A549 (cell line): ENCODE data around the gene GOT1. TPM values are rescaled to one million over a fixed set of nuclear protein-coding genes. Genes with fewer than 3 reads are reported as not detected.

Experiments
- ATAC-seq, 2 experiments: fragments of 200-7000 bp in 1 of 2; fragments of >200 bp in 1 of 2; cut with Nextera tagmentation in 1 of 2; cut with Tn5 transposase in 1 of 2; 3 replicates each; pipeline versions ENCODE4 v1.8.0 to v1.9.1; 2018 to 2020; ENCODE audit warnings: mild to moderate bottlenecking in 1 of 2, moderate library complexity in 1 of 2
- CTCF ChIA-PET: fragments of 300-600 bp; sonication (Branson Sonifier 250); formaldehyde crosslinking; extraction: SDS; loops from one replicate; lab custom pipeline; 2021; ENCODE audit warnings: antibody characterized with exemption, inconsistent platforms; lab: Yijun Ruan, JAX
- POLR2A ChIA-PET: fragments of 350-600 bp; formaldehyde crosslinking; extraction: SDS; loops from one replicate; lab custom pipeline; 2021; ENCODE audit warnings: antibody characterized with exemption, inconsistent platforms; lab: Yijun Ruan, JAX
- DNase-seq, 2 experiments: peaks; one replicate each; pipeline versions ENCODE4 v3.0.0 to v3.0.0-alpha.2; 2011 to 2016; ENCODE audit warnings: low read depth in 1 of 2, low spot score in 1 of 2
- FAIRE-seq: peaks from 2 replicates; lab custom pipeline; 2011; peaks lifted over from hg19 to GRCh38; lab: Jason Lieb, UNC
- H3K27ac ChIP-seq, 2 experiments: fragments of >200 bp; sonication (Bioruptor Twin); formaldehyde crosslinking; 3 replicates each; pipeline ENCODE4 v1.5.1; 2016 to 2017
- H3K4me1 ChIP-seq: fragments of >200 bp; sonication (Bioruptor Twin); formaldehyde crosslinking; 3 replicates; pipeline ENCODE4 v1.6.1; 2016
- H3K4me2 ChIP-seq: fragments of >200 bp; sonication (Bioruptor Twin); formaldehyde crosslinking; 3 replicates; pipeline ENCODE4 v1.6.1; 2016
- H3K4me3 ChIP-seq: fragments of >200 bp; sonication (Bioruptor Twin); formaldehyde crosslinking; 3 replicates; pipeline ENCODE4 v1.5.1; 2016
- H3K9me3 ChIP-seq: fragments of >200 bp; sonication (Bioruptor Twin); formaldehyde crosslinking; 3 replicates; pipeline ENCODE4 v1.6.1; 2016
- CBX2 ChIP-seq: fragments of 200-600 bp; sonication (generic); IDR thresholded peaks from 2 replicates; pipeline ENCODE4 v1.6.1; 2016; ENCODE audit warnings: low read depth, mild to moderate bottlenecking, borderline replicate concordance
- CEBPB ChIP-seq, 2 experiments: fragments of >200 bp in 1 of 2; sonication (Bioruptor Twin) in 1 of 2; formaldehyde crosslinking in 1 of 2; IDR thresholded peaks; 2 replicates each; pipeline ENCODE4 v1.6.1; 2012 to 2016
- CHD4 ChIP-seq: fragments of 200-600 bp; sonication (generic); IDR thresholded peaks from 2 replicates; pipeline ENCODE4 v1.6.1; 2016; ENCODE audit warnings: antibody characterized with exemption, mild to moderate bottlenecking, borderline replicate concordance
- E2F6 ChIP-seq: IDR thresholded peaks from 2 replicates; pipeline ENCODE4 v1.6.1; 2012; ENCODE audit warnings: low read depth, borderline replicate concordance
- EHF ChIP-seq: fragments of 250-450 bp; sonication (Bioruptor Pico); IDR thresholded peaks from 2 replicates; pipeline ENCODE4 v1.5.0; 2020; ENCODE audit warnings: mild to moderate bottlenecking
- FOSB ChIP-seq: fragments of 250-450 bp; sonication (Bioruptor Pico); IDR thresholded peaks from 2 replicates; pipeline ENCODE4 v1.5.0; 2020; ENCODE audit warnings: mild to moderate bottlenecking, moderate library complexity
- FOSL2 ChIP-seq, 2 experiments: fragments of 450-650 bp in 1 of 2; fragments of >200 bp in 1 of 2; sonication (Bioruptor Twin) in 1 of 2; formaldehyde crosslinking; IDR thresholded peaks; 2 replicates each; pipeline versions ENCODE4 v1.5.0 to v1.6.1; 2016 to 2020; ENCODE audit warnings: mild to moderate bottlenecking in 1 of 2, moderate library complexity in 1 of 2
- GATA3 ChIP-seq: IDR thresholded peaks from 2 replicates; pipeline ENCODE4 v1.6.1; 2012; ENCODE audit warnings: borderline replicate concordance
- HDAC2 ChIP-seq: fragments of 200-600 bp; sonication (generic); IDR thresholded peaks from 2 replicates; pipeline ENCODE4 v1.6.1; 2016
- HOXA7 ChIP-seq: fragments of 250-450 bp; sonication (Bioruptor Pico); IDR thresholded peaks from 2 replicates; pipeline ENCODE4 v1.5.0; 2020; ENCODE audit warnings: mild to moderate bottlenecking, moderate library complexity
- KDM1A ChIP-seq: fragments of 200-600 bp; sonication (generic); IDR thresholded peaks from 2 replicates; pipeline ENCODE4 v1.6.1; 2016; ENCODE audit warnings: low read depth, mild to moderate bottlenecking
- KDM5A ChIP-seq: fragments of 200-600 bp; sonication (generic); IDR thresholded peaks from 2 replicates; pipeline ENCODE4 v1.6.1; 2016; ENCODE audit warnings: antibody characterized with exemption, mild to moderate bottlenecking
- MAX ChIP-seq: IDR thresholded peaks from 2 replicates; pipeline ENCODE4 v1.6.1; 2012
- SREBF2 ChIP-seq: fragments of 450-650 bp; IDR thresholded peaks from 2 replicates; pipeline ENCODE4 v1.6.1; 2014; ENCODE audit warnings: mild to moderate bottlenecking, moderate library complexity
- TP53 ChIP-seq: fragments of 250-450 bp; sonication (Bioruptor Pico); IDR thresholded peaks from 2 replicates; pipeline ENCODE4 v1.5.0; 2021; ENCODE audit warnings: mild to moderate bottlenecking, moderate library complexity
- ZNF302 ChIP-seq: fragments of 250-450 bp; sonication (Bioruptor Pico); IDR thresholded peaks from 2 replicates; pipeline ENCODE4 v1.9.0; 2021; ENCODE audit warnings: inconsistent platforms, mild to moderate bottlenecking, moderate library complexity
- WGBS: methylation state at CpG from one replicate; pipeline ENCODE4 v1.1.6; 2017; ENCODE audit errors: missing lambda C conversion rate; 5-methylcytosine and 5-hydroxymethylcytosine counted together
- polyA plus RNA-seq, 4 experiments: library from polyadenylated mRNA; depleted of rRNA in 3 of 4; stranded (reverse); fragments of >200 nt; fragmentation: RNase III in 1 of 4; extraction: RNeasy Plus Mini Kit Qiagen cat#74134 plus additional on column Dnase treatment in 1 of 4; gene quantifications; 2 replicates in 3 of 4; 3 replicates in 1 of 4; pipeline ENCODE4 v1.2.3, GENCODE V29; 2011 to 2017
- TF ChIP-seq, protein P1 (sequence below): fragments of >200 bp; sonication (Bioruptor Twin); formaldehyde crosslinking; IDR thresholded peaks from 3 replicates; pipeline ENCODE4 v1.5.1; 2016
- TF ChIP-seq, protein P2 (sequence below): fragments of >200 bp; sonication (Bioruptor Twin); formaldehyde crosslinking; IDR thresholded peaks from 3 replicates; pipeline ENCODE4 v1.6.1; 2016

GOT1 gene
- polyA plus RNA-seq, 2 of the 4 experiments (the other 2 are of a cell fraction) = 31.1 to 34.9 TPM

DNA sequence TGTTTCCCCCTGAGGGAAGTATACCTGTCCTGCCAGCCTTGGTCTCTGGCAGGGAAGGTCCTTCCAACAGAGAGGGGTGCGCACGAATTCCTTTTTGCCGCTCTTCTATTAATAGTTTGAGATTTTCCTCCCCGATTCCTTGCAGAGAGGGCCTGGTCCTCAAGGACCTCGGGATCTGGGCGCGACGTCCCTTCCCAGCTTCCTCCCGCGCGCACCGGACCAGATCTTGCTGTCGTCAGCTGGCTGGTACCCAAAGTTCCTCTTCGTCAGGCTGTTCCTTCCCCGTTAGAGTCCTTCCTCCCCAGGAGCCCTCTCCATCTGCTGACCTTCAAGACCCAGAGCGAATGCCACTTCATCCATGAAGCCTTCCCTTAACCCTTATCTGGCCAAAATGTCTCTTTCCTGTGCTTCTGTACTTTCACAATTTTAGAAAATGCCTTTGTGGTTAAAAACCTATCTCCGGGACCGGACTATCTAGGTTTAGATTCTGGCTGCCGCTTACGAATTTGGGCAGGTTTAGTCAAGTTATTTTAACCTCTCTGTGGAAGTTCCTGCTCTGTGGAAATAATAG, 851 bp upstream of the GOT1 start:
- peak overlapping the region; percentile 88 for H3K4me3 ChIP-seq
- peaks cover 18% of the 10 kb centered on the region; the same call in 2 of the 3 replicates for H3K4me1 ChIP-seq
- WGBS = 4% methylated on average over 20 of the region's 20 CpGs
- peak overlapping the region; percentile 76 to 95 for H3K27ac ChIP-seq
- peak overlapping the region; percentile 89 for H3K4me2 ChIP-seq
- ATAC-seq (peak; percentile 37 to 50; a peak in 5 of 6 replicates), FAIRE-seq (no peak), DNase-seq (peak; percentile 30 to 55)
- ChIA-PET CTCF (interaction anchor here (0.7 to 12.8 kb wide), 4 partner anchors 8 to 183 kb away, joined by 3 to 260 read pairs (median 4); partner anchors contain the start of gene SLC25A28), POLR2A (interaction anchor here (0.6 to 2.2 kb wide), 9 partner anchors 8 to 534 kb away, joined by 3 to 27 read pairs (median 6); partner anchors contain the start of genes CNNM1, COX15, CUTC and SLC25A28)
- H3K9me3 ChIP-seq = no peaks in the 10 kb centered on the region
- TF ChIP-seq E2F6 = peak; percentile 1; the same call in 1 of the 2 replicates
- TF ChIP-seq, protein P1, sequence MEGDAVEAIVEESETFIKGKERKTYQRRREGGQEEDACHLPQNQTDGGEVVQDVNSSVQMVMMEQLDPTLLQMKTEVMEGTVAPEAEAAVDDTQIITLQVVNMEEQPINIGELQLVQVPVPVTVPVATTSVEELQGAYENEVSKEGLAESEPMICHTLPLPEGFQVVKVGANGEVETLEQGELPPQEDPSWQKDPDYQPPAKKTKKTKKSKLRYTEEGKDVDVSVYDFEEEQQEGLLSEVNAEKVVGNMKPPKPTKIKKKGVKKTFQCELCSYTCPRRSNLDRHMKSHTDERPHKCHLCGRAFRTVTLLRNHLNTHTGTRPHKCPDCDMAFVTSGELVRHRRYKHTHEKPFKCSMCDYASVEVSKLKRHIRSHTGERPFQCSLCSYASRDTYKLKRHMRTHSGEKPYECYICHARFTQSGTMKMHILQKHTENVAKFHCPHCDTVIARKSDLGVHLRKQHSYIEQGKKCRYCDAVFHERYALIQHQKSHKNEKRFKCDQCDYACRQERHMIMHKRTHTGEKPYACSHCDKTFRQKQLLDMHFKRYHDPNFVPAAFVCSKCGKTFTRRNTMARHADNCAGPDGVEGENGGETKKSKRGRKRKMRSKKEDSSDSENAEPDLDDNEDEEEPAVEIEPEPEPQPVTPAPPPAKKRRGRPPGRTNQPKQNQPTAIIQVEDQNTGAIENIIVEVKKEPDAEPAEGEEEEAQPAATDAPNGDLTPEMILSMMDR = no peak
- TF ChIP-seq, all 56 proteins: peak for 1

- 2% methylated on average over 14 of the region's 14 CpGs for WGBS
These were observed 341 bp downstream of the GOT1 start for GRCh38 chr10:99430116-99430450.

DNA sequence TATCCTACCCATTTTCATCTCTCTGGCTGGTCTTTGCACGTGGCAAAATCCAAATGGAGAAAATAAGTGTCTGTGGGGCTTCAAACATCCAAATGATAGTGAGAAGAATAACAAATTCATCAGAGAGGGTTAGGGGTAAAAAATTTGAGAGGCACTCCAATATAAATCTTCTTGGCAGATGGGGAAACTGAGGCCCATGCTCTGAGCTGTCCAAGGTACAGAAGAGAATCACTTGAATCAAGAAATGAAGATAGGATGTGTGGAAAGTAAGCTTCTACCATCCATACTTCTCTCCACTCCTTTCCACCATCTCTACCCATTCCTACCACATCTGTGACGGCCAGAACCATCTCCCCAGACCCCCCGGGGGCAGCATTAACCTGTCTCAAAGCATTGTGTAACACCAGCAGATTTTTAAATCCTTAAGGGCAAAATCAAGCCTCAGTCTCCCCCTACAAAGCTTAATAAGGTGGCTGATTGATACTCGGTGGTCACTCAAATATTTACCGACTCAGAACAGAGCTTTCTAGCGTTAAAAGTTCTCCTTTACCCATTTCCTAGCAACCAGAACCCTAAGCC, 818 bp downstream of the GOT1 start:
- DNase-seq (no peak), FAIRE-seq (no peak)
- POLR2A ChIA-PET = interaction anchor here (0.8 to 2.2 kb wide), 6 partner anchors 10 to 191 kb away, joined by 3 to 27 read pairs (median 4); partner anchors contain the start of gene SLC25A28
- Histone ChIP-seq H3K27ac (peak overlapping the region; percentile 85 to 94), H3K4me3 (peak overlapping the region; percentile 88)
- TF ChIP-seq CHD4 (no peak), SREBF2 (no peak), CEBPB (IDR thresholded peaks at IDR 0.05) (no peak), FOSL2 (IDR thresholded peaks at IDR 0.05) (no peak), FOSL2 (CRISPR knock-in tag; IDR thresholded peaks at IDR 0.05) (no peak), EHF (no peak), CBX2 (no peak), GATA3 (no peak)
- TF ChIP-seq, protein P2, sequence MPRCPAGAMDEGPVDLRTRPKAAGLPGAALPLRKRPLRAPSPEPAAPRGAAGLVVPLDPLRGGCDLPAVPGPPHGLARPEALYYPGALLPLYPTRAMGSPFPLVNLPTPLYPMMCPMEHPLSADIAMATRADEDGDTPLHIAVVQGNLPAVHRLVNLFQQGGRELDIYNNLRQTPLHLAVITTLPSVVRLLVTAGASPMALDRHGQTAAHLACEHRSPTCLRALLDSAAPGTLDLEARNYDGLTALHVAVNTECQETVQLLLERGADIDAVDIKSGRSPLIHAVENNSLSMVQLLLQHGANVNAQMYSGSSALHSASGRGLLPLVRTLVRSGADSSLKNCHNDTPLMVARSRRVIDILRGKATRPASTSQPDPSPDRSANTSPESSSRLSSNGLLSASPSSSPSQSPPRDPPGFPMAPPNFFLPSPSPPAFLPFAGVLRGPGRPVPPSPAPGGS = no peak; the same call in 2 of the 3 replicates
- TF ChIP-seq, all 56 proteins: peak for 0
- no peak for ATAC-seq
- H3K4me1 ChIP-seq = peaks cover 18% of the 10 kb centered on the region; the same call in 2 of the 3 replicates
- H3K4me2 ChIP-seq = peak overlapping the region; percentile 95
- CTCF ChIA-PET = interaction anchor here (1.1 to 12.8 kb wide), 4 partner anchors 10 to 185 kb away, joined by 4 to 260 read pairs (median 4); partner anchors contain the start of gene SLC25A28
- H3K9me3 ChIP-seq = no peaks in the 10 kb centered on the region
- WGBS = 4% methylated on average over 6 of the region's 6 CpGs

More at GRCh38 chr10:99430116-99430450, 341 bp downstream of the GOT1 start:
- POLR2A ChIA-PET = interaction anchor here (0.5 to 2.2 kb wide), 14 partner anchors 10 to 964 kb away, joined by 3 to 27 read pairs (median 4); partner anchors contain the start of genes CNNM1, COX15, CUTC and ENTPD7
- FAIRE-seq (no peak), ATAC-seq (peak; percentile 10 to 41; a peak in 5 of 6 replicates)
- CTCF ChIA-PET = interaction anchor here (1.0 to 12.8 kb wide), 6 partner anchors 9 to 184 kb away, joined by 3 to 260 read pairs (median 4); partner anchors contain the start of gene SLC25A28
- H3K4me3 ChIP-seq = peak overlapping the region; percentile 88
- no peaks in the 10 kb centered on the region for H3K9me3 ChIP-seq
- TF ChIP-seq KDM5A (0 out of 2 replicates have a peak, but pooled peaks have one; percentile 26), HDAC2 (peak; percentile 84; the same call in 1 of the 2 replicates), KDM1A (peak; percentile 94), HOXA7 (no peak), MAX (no peak; the same call in 1 of the 2 replicates), CBX2 (no peak), TP53 (0 out of 2 replicates have a peak, but pooled peaks have one; percentile 20), ZNF302 (CRISPR knock-in tag) (no peak), FOSB (CRISPR knock-in tag) (no peak), CHD4 (0 out of 2 replicates have a peak, but pooled peaks have one; percentile 73)
- TF ChIP-seq, all 56 proteins: peak for 5
- Histone ChIP-seq H3K27ac (peak overlapping the region; percentile 85 to 94), H3K4me2 (peak overlapping the region; percentile 95), H3K4me1 (peaks cover 18% of the 10 kb centered on the region; the same call in 2 of the 3 replicates)
- DNase-seq = no peak
